ENCODE measurements around the gene CCDC89. TPM values are rescaled to one million over a fixed set of nuclear protein-coding genes. Genes with fewer than 3 reads are reported as not detected.

The CCDC89 gene
- total and polyA plus RNA-seq, 9 of the 15 experiments (the other 6 are each of a cell fraction or from before 2014, with no cell fraction given) = 0.07 to 0.09 TPM; not detected in 7

DNA sequence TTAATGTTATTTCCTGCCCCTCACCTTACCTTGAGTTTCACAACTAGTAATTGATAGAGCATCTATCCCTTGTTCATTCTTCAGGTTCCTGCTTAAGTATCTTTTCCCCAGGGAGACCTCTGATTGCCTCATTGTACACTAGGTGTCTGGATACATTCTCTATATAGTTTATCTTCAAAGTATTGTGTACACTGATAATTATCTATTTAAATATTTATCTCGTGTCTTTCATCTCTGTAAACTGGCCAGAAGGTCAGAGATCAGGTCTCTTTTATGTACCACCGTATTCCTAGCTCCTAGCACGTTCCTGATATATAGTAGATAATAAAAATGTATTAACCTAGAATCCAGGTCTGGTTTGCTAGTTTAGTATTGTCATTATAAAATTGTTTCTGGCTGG lies 51.2 kb downstream of the CCDC89 start:
- intact Hi-C loops (cut with micrococcal nuclease) = no loop called here
- 79% methylated on average over 3 of the region's 3 CpGs for WGBS (ENCODE audit: insufficient coverage, low coverage, missing lambda C conversion rate)
- Histone ChIP-seq H3K27me3 (ENCODE audit: control insufficient read depth in 2 of 2, insufficient read depth in 2 of 2, low read length in 2 of 2) (no peaks in the 10 kb centered on the region), H2AFZ (ENCODE audit: low read depth, low read length) (no peak overlapping the region), H3K9ac (ENCODE audit: insufficient read depth in 1 of 2, low read depth in 2 of 2, low read length in 2 of 2) (no peak overlapping the region), H3K4me1 (replicated peaks in 1 of 2; ENCODE audit: control insufficient read depth in 2 of 2, insufficient read depth in 2 of 2, low read length in 2 of 2) (peaks cover 0 to 4% of the 10 kb centered on the region in 2 experiments; a peak in 2 of 5 replicates), H3K9me1 (ENCODE audit: control insufficient read depth, insufficient read depth, low read length) (no peaks in the 10 kb centered on the region), H3K27ac (ENCODE audit: extremely low read depth, low read depth, low read length) (no peak overlapping the region), H3K9me3 (replicated peaks; ENCODE audit: control insufficient read depth, insufficient read depth, low read depth, low read length) (no peaks in the 10 kb centered on the region), H4K20me1 (replicated peaks; ENCODE audit: control insufficient read depth, insufficient read depth, low read length) (no peaks in the 10 kb centered on the region), H3K4me3 (no peak overlapping the region), H3K36me3 (ENCODE audit: control insufficient read depth, insufficient read depth, low read length) (peaks cover 68% of the 10 kb centered on the region), H3K79me2 (ENCODE audit: control insufficient read depth, insufficient read depth, low read length) (peaks cover 35% of the 10 kb centered on the region), H3K4me2 (ENCODE audit: insufficient read depth, low read length) (no peak overlapping the region)
- POLR2A ChIA-PET = interaction anchor here (3.5 kb wide), 1 partner anchor 15 kb away, joined by 36 read pairs; the partner anchor contains the start of gene TMEM126A
- DNase-seq (ENCODE audit: extremely low read depth in 1 of 4, low spot score in 3 of 4) (no peak), ATAC-seq (no peak), FAIRE-seq (no peak)
- BruUV-seq (replicated peaks) = no TSS peak
- in situ Hi-C loops (cut with MboI) = no loop called here
- no peak for TF ChIP-seq NONO (IDR thresholded peaks at IDR 0.05; ENCODE audit: low read depth in 2 of 2, low read length in 1 of 2)
- CTCF ChIA-PET (ENCODE audit: low intra/inter-chr PET ratio) = no interaction called here

Other genes starting within 250 kb of the CCDC89 start
- 0.73 and 0.95 TPM in 2 replicates for gene DLG2, start 58.9 kb downstream of the CCDC89 start, total RNA-seq (2014; rRNA removed)
- gene DLG2, start 58.9 kb downstream of the CCDC89 start, total RNA-seq (2014; rRNA removed; fragmentation: Illumina TruSeq; extraction: Trizol) = 1.1 and 1.6 TPM in 2 replicates
- 0.79 and 1.5 TPM in 2 replicates for gene DLG2, start 58.9 kb downstream of the CCDC89 start, total RNA-seq (2015; rRNA removed; fragmentation: Illumina TruSeq; extraction: Trizol)
- 1.2 and 1.6 TPM in 2 replicates for gene DLG2, start 58.9 kb downstream of the CCDC89 start, total RNA-seq (2021)
- 1.2 and 1.5 TPM in 2 replicates for gene DLG2, start 58.9 kb downstream of the CCDC89 start, polyA plus RNA-seq (2011; rRNA removed)
- 0.77 and 1.2 TPM in 2 replicates for gene DLG2, start 58.9 kb downstream of the CCDC89 start, polyA plus RNA-seq (2014; fragmentation: Illumina TruSeq; extraction: Trizol)
- under 1 TPM; 0.68 to 0.77 TPM for gene DLG2, start 58.9 kb downstream of the CCDC89 start, polyA plus RNA-seq (2014; fragmentation: Nextera tagmentation; extraction: Ambion mirVana)
- gene DLG2, start 58.9 kb downstream of the CCDC89 start, polyA plus RNA-seq (2014; rRNA removed) = 0.52 and 0.81 TPM in 2 replicates
- 85.5 and 88.0 TPM in 2 replicates for gene TMEM126B, start 57.6 kb downstream of the CCDC89 start, total RNA-seq (2014; rRNA removed)
- gene TMEM126B, start 57.6 kb downstream of the CCDC89 start, total RNA-seq (2014; rRNA removed; fragmentation: Illumina TruSeq; extraction: Trizol) = 165 and 177 TPM in 2 replicates
- gene TMEM126B, start 57.6 kb downstream of the CCDC89 start, total RNA-seq (2015; rRNA removed; fragmentation: Illumina TruSeq; extraction: Trizol) = 161 and 163 TPM in 2 replicates
- gene TMEM126B, start 57.6 kb downstream of the CCDC89 start, total RNA-seq (2021) = 86.4 and 95.7 TPM in 2 replicates
- 120 and 178 TPM in 2 replicates for gene TMEM126B, start 57.6 kb downstream of the CCDC89 start, polyA plus RNA-seq (2011; rRNA removed)
- gene TMEM126B, start 57.6 kb downstream of the CCDC89 start, polyA plus RNA-seq (2014; fragmentation: Illumina TruSeq; extraction: Trizol) = 130 and 143 TPM in 2 replicates
- 100 to 1,000 TPM; 209 to 226 TPM for gene TMEM126B, start 57.6 kb downstream of the CCDC89 start, polyA plus RNA-seq (2014; fragmentation: Nextera tagmentation; extraction: Ambion mirVana)
- gene TMEM126B, start 57.6 kb downstream of the CCDC89 start, polyA plus RNA-seq (2014; rRNA removed) = 161 and 164 TPM in 2 replicates
- 19.3 and 22.9 TPM in 2 replicates for gene TMEM126A, start 38.2 kb downstream of the CCDC89 start, total RNA-seq (2014; rRNA removed)
- gene TMEM126A, start 38.2 kb downstream of the CCDC89 start, total RNA-seq (2014; rRNA removed; fragmentation: Illumina TruSeq; extraction: Trizol) = 67.5 and 69.3 TPM in 2 replicates
- 52.0 and 56.3 TPM in 2 replicates for gene TMEM126A, start 38.2 kb downstream of the CCDC89 start, total RNA-seq (2015; rRNA removed; fragmentation: Illumina TruSeq; extraction: Trizol)
- 37.3 and 41.5 TPM in 2 replicates for gene TMEM126A, start 38.2 kb downstream of the CCDC89 start, total RNA-seq (2021)
- gene TMEM126A, start 38.2 kb downstream of the CCDC89 start, polyA plus RNA-seq (2011; rRNA removed) = 72.2 and 105 TPM in 2 replicates
- 45.1 and 48.1 TPM in 2 replicates for gene TMEM126A, start 38.2 kb downstream of the CCDC89 start, polyA plus RNA-seq (2014; fragmentation: Illumina TruSeq; extraction: Trizol)
- 100 to 1,000 TPM; 148 to 154 TPM for gene TMEM126A, start 38.2 kb downstream of the CCDC89 start, polyA plus RNA-seq (2014; fragmentation: Nextera tagmentation; extraction: Ambion mirVana)
- gene TMEM126A, start 38.2 kb downstream of the CCDC89 start, polyA plus RNA-seq (2014; rRNA removed) = 44.3 and 56.9 TPM in 2 replicates
- 50.2 and 62.1 TPM in 2 replicates for gene CREBZF, start 21.1 kb downstream of the CCDC89 start, total RNA-seq (2014; rRNA removed)
- 38.1 and 38.9 TPM in 2 replicates for gene CREBZF, start 21.1 kb downstream of the CCDC89 start, total RNA-seq (2014; rRNA removed; fragmentation: Illumina TruSeq; extraction: Trizol)
- 44.8 TPM in 2 replicates for gene CREBZF, start 21.1 kb downstream of the CCDC89 start, total RNA-seq (2015; rRNA removed; fragmentation: Illumina TruSeq; extraction: Trizol)
- 40.5 and 41.0 TPM in 2 replicates for gene CREBZF, start 21.1 kb downstream of the CCDC89 start, total RNA-seq (2021)
- gene CREBZF, start 21.1 kb downstream of the CCDC89 start, polyA plus RNA-seq (2011; rRNA removed) = 56.7 and 61.0 TPM in 2 replicates
- 29.4 and 33.8 TPM in 2 replicates for gene CREBZF, start 21.1 kb downstream of the CCDC89 start, polyA plus RNA-seq (2014; fragmentation: Illumina TruSeq; extraction: Trizol)
- 1 to 10 TPM; 7.2 to 7.4 TPM for gene CREBZF, start 21.1 kb downstream of the CCDC89 start, polyA plus RNA-seq (2014; fragmentation: Nextera tagmentation; extraction: Ambion mirVana)
- 69.2 and 70.2 TPM in 2 replicates for gene CREBZF, start 21.1 kb downstream of the CCDC89 start, polyA plus RNA-seq (2014; rRNA removed)
- 0.05 and 0.33 TPM in 2 replicates for gene SYTL2, start 124.9 kb upstream of the CCDC89 start, total RNA-seq (2014; rRNA removed)
- gene SYTL2, start 124.9 kb upstream of the CCDC89 start, total RNA-seq (2014; rRNA removed; fragmentation: Illumina TruSeq; extraction: Trizol) = 0.26 and 0.55 TPM in 2 replicates
- gene SYTL2, start 124.9 kb upstream of the CCDC89 start, total RNA-seq (2015; rRNA removed; fragmentation: Illumina TruSeq; extraction: Trizol) = 0.30 and 0.43 TPM in 2 replicates
- 0.35 and 0.36 TPM in 2 replicates for gene SYTL2, start 124.9 kb upstream of the CCDC89 start, total RNA-seq (2021)
- gene SYTL2, start 124.9 kb upstream of the CCDC89 start, polyA plus RNA-seq (2011; rRNA removed) = 0.38 and 0.57 TPM in 2 replicates
- gene SYTL2, start 124.9 kb upstream of the CCDC89 start, polyA plus RNA-seq (2014; fragmentation: Illumina TruSeq; extraction: Trizol) = 0.17 and 0.42 TPM in 2 replicates
- gene SYTL2, start 124.9 kb upstream of the CCDC89 start, polyA plus RNA-seq (2014; fragmentation: Nextera tagmentation; extraction: Ambion mirVana) = under 1 TPM; 0.06 to 0.07 TPM
- 0.13 and 0.19 TPM in 2 replicates for gene SYTL2, start 124.9 kb upstream of the CCDC89 start, polyA plus RNA-seq (2014; rRNA removed)
- not detected in 2 replicates for gene CCDC83, start 169.2 kb upstream of the CCDC89 start, total RNA-seq (2014; rRNA removed)
- not detected in 2 replicates for gene CCDC83, start 169.2 kb upstream of the CCDC89 start, total RNA-seq (2014; rRNA removed; fragmentation: Illumina TruSeq; extraction: Trizol)
- not detected in 2 replicates for gene CCDC83, start 169.2 kb upstream of the CCDC89 start, total RNA-seq (2015; rRNA removed; fragmentation: Illumina TruSeq; extraction: Trizol)
- not detected in 2 replicates for gene CCDC83, start 169.2 kb upstream of the CCDC89 start, total RNA-seq (2021)
- gene CCDC83, start 169.2 kb upstream of the CCDC89 start, polyA plus RNA-seq (2011; rRNA removed) = not detected in 2 replicates
- gene CCDC83, start 169.2 kb upstream of the CCDC89 start, polyA plus RNA-seq (2014; fragmentation: Illumina TruSeq; extraction: Trizol) = not detected in 2 replicates
- gene CCDC83, start 169.2 kb upstream of the CCDC89 start, polyA plus RNA-seq (2014; fragmentation: Nextera tagmentation; extraction: Ambion mirVana) = not detected
- gene CCDC83, start 169.2 kb upstream of the CCDC89 start, polyA plus RNA-seq (2014; rRNA removed) = not detected in 2 replicates